Natural killer cell treated with Interleukin-12 subunit alpha and Interleukin-12 subunit beta and Interleukin-15 and Interleukin-18, amount 100 ng/mL, for 72 hours (primary cell): Measurements from ENCODE around the gene FBP1. TPM values are rescaled to one million over a fixed set of nuclear protein-coding genes. Genes with fewer than 3 reads are reported as not detected.
"Not testable (repeated sequence)": the region's sequence is repeated elsewhere in the genome, so short reads cannot be mapped to it uniquely, and the experiment has no call there.

ENCODE experiments used
- ATAC-seq, 2 donors: fragments of 150-1000 bp; cut with Tn5 transposase in 1 of 2; sonication (Bioruptor Pico), chemical (Tn5 transposase) in 1 of 2; 2 replicates each; pipeline ENCODE4 v1.10.0; 2021
- DNase-seq: peaks from one replicate; pipeline ENCODE4 v3.0.0; 2022; ENCODE audit warnings: low spot score
- H3K27ac Mint-ChIP-seq, 2 donors: 1 replicate in 1 of 2; 2 replicates in 1 of 2; pipeline ENCODE4 v1.8.0; 2022; ENCODE audit warnings: mixed read lengths in 2 of 2, mild to moderate bottlenecking in 1 of 2, moderate library complexity in 1 of 2
- H3K27me3 Mint-ChIP-seq, 2 donors: 1 replicate in 1 of 2; 2 replicates in 1 of 2; pipeline ENCODE4 v1.8.0; 2022; ENCODE audit warnings: mixed read lengths in 2 of 2
- H3K36me3 Mint-ChIP-seq: one replicate; pipeline ENCODE4 v1.8.0; 2022; ENCODE audit warnings: mixed read lengths
- H3K4me1 Mint-ChIP-seq, 2 donors: 1 replicate in 1 of 2; 2 replicates in 1 of 2; pipeline ENCODE4 v1.8.0; 2022; ENCODE audit warnings: low read depth in 2 of 2, mixed read lengths in 2 of 2, mild to moderate bottlenecking in 1 of 2
- H3K4me3 Mint-ChIP-seq: one replicate; pipeline ENCODE4 v1.8.0; 2022; ENCODE audit warnings: mixed read lengths
- H3K9me3 Mint-ChIP-seq: 2 replicates; pipeline ENCODE4 v1.8.0; 2022; ENCODE audit warnings: mixed read lengths
- total RNA-seq, 2 donors: library from RNA; stranded (reverse); gene quantifications; one replicate each; pipeline ENCODE4 v1.2.3, GENCODE V29; 2022

The FBP1 gene
- total RNA-seq, 2 donors from 2014 or later = 1.4 to 4.9 TPM

- Mint-ChIP-seq H3K4me3 (no peak within 1 kb of the TSS), H3K4me1 (no peaks in the 10 kb centered on the region), H3K9me3 (no peaks in the 10 kb centered on the region), H3K27me3 (peaks cover 7 to 13% of the 10 kb centered on the region in 2 donors), H3K27ac (no peak within 1 kb of the TSS), H3K36me3 (no peaks in the 10 kb centered on the region)
- no peak for DNase-seq
- ATAC-seq = no peak
These were observed 45.6 kb downstream of the FBP1 start, which contains the start of gene FBP2 for GRCh38 chr9:94593459-94594345. FBP2 (minus strand) TSS chr9:94593824; CDS start chr9:94593726, 98 bp downstream.

- not testable (repeated sequence) for H3K27ac Mint-ChIP-seq, H3K36me3 Mint-ChIP-seq, ATAC-seq, H3K4me3 Mint-ChIP-seq, DNase-seq, H3K4me1 Mint-ChIP-seq, H3K9me3 Mint-ChIP-seq
- H3K27me3 Mint-ChIP-seq = peaks cover 8 to 14% of the 10 kb centered on the region in 2 donors
These were observed 46.6 kb downstream of the FBP1 start for GRCh38 chr9:94592683-94593082.

- Mint-ChIP-seq H3K27ac (no peak overlapping the region), H3K36me3 (no peaks in the 10 kb centered on the region), H3K27me3 (peaks cover 8 to 14% of the 10 kb centered on the region in 2 donors), H3K9me3 (no peaks in the 10 kb centered on the region), H3K4me1 (no peaks in the 10 kb centered on the region), H3K4me3 (no peak overlapping the region)
- DNase-seq (no peak), ATAC-seq (peak in 1 of 2 donors; percentile 31)
These were observed 47.4 kb downstream of the FBP1 start for GRCh38 chr9:94591876-94592275.

GRCh38 chr9:94591046-94591545, 48.2 kb downstream of the FBP1 start:
- not testable (repeated sequence) for ATAC-seq, DNase-seq, H3K27ac Mint-ChIP-seq, H3K4me3 Mint-ChIP-seq, H3K36me3 Mint-ChIP-seq, H3K9me3 Mint-ChIP-seq, H3K4me1 Mint-ChIP-seq
- peaks cover 8 to 14% of the 10 kb centered on the region in 2 donors for H3K27me3 Mint-ChIP-seq

GRCh38 chr9:94588681-94589080, 50.6 kb downstream of the FBP1 start:
- H3K4me1 Mint-ChIP-seq = no peaks in the 10 kb centered on the region
- peaks cover 8 to 16% of the 10 kb centered on the region in 2 donors for H3K27me3 Mint-ChIP-seq
- no peak for ATAC-seq
- H3K9me3 Mint-ChIP-seq = no peaks in the 10 kb centered on the region
- no peak overlapping the region for H3K4me3 Mint-ChIP-seq
- no peaks in the 10 kb centered on the region for H3K36me3 Mint-ChIP-seq
- H3K27ac Mint-ChIP-seq = no peak overlapping the region
- no peak for DNase-seq

- Mint-ChIP-seq H3K27ac (no peak overlapping the region), H3K4me1 (no peaks in the 10 kb centered on the region), H3K4me3 (no peak overlapping the region), H3K9me3 (no peaks in the 10 kb centered on the region), H3K36me3 (no peaks in the 10 kb centered on the region), H3K27me3 (peaks cover 8 to 11% of the 10 kb centered on the region in 2 donors)
- no peak for ATAC-seq
- no peak for DNase-seq
These were observed 52.5 kb downstream of the FBP1 start for GRCh38 chr9:94586814-94587213.

- Mint-ChIP-seq H3K9me3 (no peaks in the 10 kb centered on the region), H3K4me1 (no peaks in the 10 kb centered on the region), H3K36me3 (no peaks in the 10 kb centered on the region), H3K4me3 (no peak overlapping the region), H3K27ac (no peak overlapping the region), H3K27me3 (peaks cover 8 to 11% of the 10 kb centered on the region in 2 donors)
- no peak for DNase-seq
- no peak for ATAC-seq
These were observed 53.0 kb downstream of the FBP1 start for GRCh38 chr9:94586316-94586715.

- Mint-ChIP-seq H3K27me3 (peaks cover 8 to 11% of the 10 kb centered on the region in 2 donors), H3K4me3 (no peak overlapping the region), H3K36me3 (no peaks in the 10 kb centered on the region), H3K27ac (no peak overlapping the region), H3K9me3 (no peaks in the 10 kb centered on the region), H3K4me1 (no peaks in the 10 kb centered on the region)
- DNase-seq (no peak), ATAC-seq (no peak)
These were observed 54.8 kb downstream of the FBP1 start for GRCh38 chr9:94584555-94584954.

GRCh38 chr9:94581728-94582127, 57.6 kb downstream of the FBP1 start:
- no peaks in the 10 kb centered on the region for H3K36me3 Mint-ChIP-seq
- no peak overlapping the region for H3K4me3 Mint-ChIP-seq
- ATAC-seq (no peak), DNase-seq (no peak)
- H3K27me3 Mint-ChIP-seq = peaks cover 8% of the 10 kb centered on the region in 2 donors
- no peaks in the 10 kb centered on the region for H3K4me1 Mint-ChIP-seq
- no peaks in the 10 kb centered on the region for H3K9me3 Mint-ChIP-seq
- no peak overlapping the region for H3K27ac Mint-ChIP-seq

GRCh38 chr9:94577571-94577970, 61.7 kb downstream of the FBP1 start:
- ATAC-seq (no peak), DNase-seq (no peak)
- Mint-ChIP-seq H3K4me1 (no peaks in the 10 kb centered on the region), H3K4me3 (no peak overlapping the region), H3K9me3 (no peaks in the 10 kb centered on the region), H3K36me3 (no peaks in the 10 kb centered on the region), H3K27me3 (peaks cover 19 to 43% of the 10 kb centered on the region in 2 donors), H3K27ac (no peak overlapping the region)

GRCh38 chr9:94577036-94577435, 62.3 kb downstream of the FBP1 start:
- no peak overlapping the region for H3K4me3 Mint-ChIP-seq
- no peak for DNase-seq
- H3K27me3 Mint-ChIP-seq = peaks cover 24 to 49% of the 10 kb centered on the region in 2 donors
- H3K36me3 Mint-ChIP-seq = no peaks in the 10 kb centered on the region
- H3K4me1 Mint-ChIP-seq = no peaks in the 10 kb centered on the region
- no peak for ATAC-seq
- H3K27ac Mint-ChIP-seq = no peak overlapping the region
- H3K9me3 Mint-ChIP-seq = no peaks in the 10 kb centered on the region

- Mint-ChIP-seq H3K9me3 (no peaks in the 10 kb centered on the region), H3K4me1 (no peaks in the 10 kb centered on the region), H3K4me3 (no peak overlapping the region), H3K27ac (no peak overlapping the region), H3K36me3 (no peaks in the 10 kb centered on the region), H3K27me3 (peaks cover 28 to 54% of the 10 kb centered on the region in 2 donors)
- DNase-seq (no peak), ATAC-seq (no peak)
These were observed 63.2 kb downstream of the FBP1 start for GRCh38 chr9:94576131-94576530.

GRCh38 chr9:94568972-94569712, 70.2 kb downstream of the FBP1 start:
- Mint-ChIP-seq H3K27me3 (peaks cover 19 to 23% of the 10 kb centered on the region in 2 donors), H3K4me3 (no peak overlapping the region), H3K4me1 (no peaks in the 10 kb centered on the region), H3K27ac (no peak overlapping the region), H3K36me3 (no peaks in the 10 kb centered on the region), H3K9me3 (no peaks in the 10 kb centered on the region)
- ATAC-seq (no peak), DNase-seq (no peak)
